Tibial nerve (tissue), 4 donors: ENCODE data around the gene ISY1. TPM values are rescaled to one million over a fixed set of nuclear protein-coding genes. Genes with fewer than 3 reads are reported as not detected.
"Not testable (repeated sequence)": the region's sequence is repeated elsewhere in the genome, so short reads cannot be mapped to it uniquely, and the experiment has no call there.

Experiments used
- DNase-seq, 2 donors: peaks; one replicate each; pipeline ENCODE4 v3.0.0-alpha.2; 2019; ENCODE audit warnings: low spot score in 2 of 2
- H3K27ac ChIP-seq, 4 donors: fragments of 200-600 bp; sonication (generic) in 3 of 4; one replicate each; pipeline ENCODE4 v1.5.1; 2017 to 2019; ENCODE audit warnings: mild to moderate bottlenecking in 1 of 4
- H3K27me3 ChIP-seq, 2 donors: fragments of 200-600 bp; sonication (generic) in 1 of 2; one replicate each; pipeline versions ENCODE4 v1.5.1 to v1.6.0; 2017 to 2019
- H3K36me3 ChIP-seq, 3 donors: fragments of 200-600 bp; sonication (generic); one replicate each; pipeline ENCODE4 v1.5.1; 2018 to 2019
- H3K4me1 ChIP-seq, 4 donors: fragments of 200-600 bp; sonication (generic) in 3 of 4; one replicate each; pipeline ENCODE4 v1.5.1; 2017 to 2019
- H3K4me3 ChIP-seq, 4 donors: fragments of 200-600 bp; sonication (generic) in 3 of 4; one replicate each; pipeline ENCODE4 v1.5.1; 2017 to 2019; ENCODE audit warnings: mild to moderate bottlenecking in 1 of 4, moderate library complexity in 1 of 4
- H3K9me3 ChIP-seq, 4 donors: fragments of 200-600 bp; sonication (generic) in 3 of 4; one replicate each; pipeline ENCODE4 v1.5.1; 2017 to 2019
- CTCF ChIP-seq, 5 experiments: fragments of 200-600 bp in 3 of 5; fragments of 450-650 bp in 2 of 5; sonication (generic) in 3 of 5; IDR thresholded peaks; one replicate each; pipeline ENCODE4 v1.5.1; 2016 to 2019; ENCODE audit warnings: antibody characterized with exemption in 5 of 5, mild to moderate bottlenecking in 3 of 5, moderate library complexity in 2 of 5
- EP300 ChIP-seq, 2 donors: sonication (generic); formaldehyde crosslinking; IDR thresholded peaks; one replicate each; pipeline ENCODE4 v1.6.1; 2017; ENCODE audit warnings: antibody characterized with exemption in 2 of 2, mild to moderate bottlenecking in 1 of 2
- POLR2A ChIP-seq, 2 donors: fragments of 450-650 bp; IDR thresholded peaks; one replicate each; pipeline ENCODE4 v1.6.1; 2017; ENCODE audit warnings: antibody characterized with exemption in 2 of 2, mild to moderate bottlenecking in 2 of 2, moderate library complexity in 2 of 2
- WGBS, 2 donors: methylation state at CpG; one replicate each; pipeline ENCODE4 v1.1.5; 2018; 5-methylcytosine and 5-hydroxymethylcytosine counted together
- total RNA-seq, 4 donors: library from RNA; depleted of rRNA; stranded (reverse); fragments of >200 nt; gene quantifications; one replicate each; pipeline ENCODE4 v1.1.0, GENCODE V29; 2016

ISY1 gene
- total RNA-seq, 4 donors from 2014 or later, result 9.8 to 20.9 (median 16.0) TPM

- TF ChIP-seq POLR2A (IDR thresholded peaks at IDR 0.05), result no peak
- TF ChIP-seq EP300 (IDR thresholded peaks at IDR 0.05), result no peak
- no peak for TF ChIP-seq CTCF (IDR thresholded peaks at IDR 0.05)
- DNase-seq, result no peak
- H3K9me3 ChIP-seq, result no peaks in the 10 kb centered on the region
- peaks cover 0 to 18% (median 6%) of the 10 kb centered on the region in 4 donors for H3K4me1 ChIP-seq
- 78 to 90% methylated on average over 8 of the region's 8 CpGs for WGBS, 2 donors
- no peaks in the 10 kb centered on the region for H3K36me3 ChIP-seq
- no peaks in the 10 kb centered on the region for H3K27me3 ChIP-seq
- H3K4me3 ChIP-seq, result no peak overlapping the region
- H3K27ac ChIP-seq, result no peak overlapping the region
Observed at GRCh38 chr3:129199366-129199765, 38.5 kb upstream of the ISY1 start.

GRCh38 chr3:129197321-129197720, 36.5 kb upstream of the ISY1 start:
- 79 to 82% methylated on average over 1 of the region's 1 CpG for WGBS, 2 donors
- peak overlapping the region in 1 of 4 donors; percentile 86 for H3K27ac ChIP-seq
- DNase-seq, result no peak

GRCh38 chr3:129196601-129197000, 35.7 kb upstream of the ISY1 start:
- Histone ChIP-seq H3K4me1 (peaks cover 0 to 18% (median 6%) of the 10 kb centered on the region in 4 donors), H3K36me3 (no peaks in the 10 kb centered on the region), H3K9me3 (no peaks in the 10 kb centered on the region), H3K27ac (peak overlapping the region in 2 of 4 donors; percentile 17 to 86), H3K27me3 (no peaks in the 10 kb centered on the region), H3K4me3 (no peak overlapping the region)
- no peak for TF ChIP-seq CTCF (IDR thresholded peaks at IDR 0.05)
- no peak for TF ChIP-seq POLR2A (IDR thresholded peaks at IDR 0.05)
- no peak for TF ChIP-seq EP300 (IDR thresholded peaks at IDR 0.05)
- WGBS, 2 donors, result 80 to 82% methylated on average over 3 of the region's 3 CpGs
- DNase-seq, result no peak

More at GRCh38 chr3:129197321-129197720, 36.5 kb upstream of the ISY1 start:
- Histone ChIP-seq H3K27me3 (no peaks in the 10 kb centered on the region), H3K36me3 (no peaks in the 10 kb centered on the region), H3K9me3 (no peaks in the 10 kb centered on the region), H3K4me3 (no peak overlapping the region), H3K4me1 (peaks cover 0 to 18% (median 6%) of the 10 kb centered on the region in 4 donors)
- TF ChIP-seq POLR2A (IDR thresholded peaks at IDR 0.05), result no peak
- TF ChIP-seq CTCF (IDR thresholded peaks at IDR 0.05), result no peak
- no peak for TF ChIP-seq EP300 (IDR thresholded peaks at IDR 0.05)

GRCh38 chr3:129195731-129196256, 34.9 kb upstream of the ISY1 start:
- DNase-seq, result peak in 1 of 2 donors; percentile 32
- H3K4me3 ChIP-seq, result no peak overlapping the region
- TF ChIP-seq POLR2A (IDR thresholded peaks at IDR 0.05), result no peak
- no peak for TF ChIP-seq EP300 (IDR thresholded peaks at IDR 0.05)
- TF ChIP-seq CTCF (IDR thresholded peaks at IDR 0.05), result no peak
- H3K4me1 ChIP-seq, result peaks cover 0 to 18% (median 6%) of the 10 kb centered on the region in 4 donors
- peak overlapping the region in 3 of 4 donors; percentile 2 to 86 (median 17) for H3K27ac ChIP-seq
- WGBS, 2 donors, result 29 to 38% methylated on average over 6 of the region's 6 CpGs
- H3K36me3 ChIP-seq, result no peaks in the 10 kb centered on the region
- no peaks in the 10 kb centered on the region for H3K9me3 ChIP-seq
- no peaks in the 10 kb centered on the region for H3K27me3 ChIP-seq

GRCh38 chr3:129189793-129190192, 28.9 kb upstream of the ISY1 start:
- not testable (repeated sequence) for H3K27ac ChIP-seq, H3K4me3 ChIP-seq, H3K36me3 ChIP-seq, H3K27me3 ChIP-seq, DNase-seq, H3K9me3 ChIP-seq
- peaks cover 0 to 18% (median 7%) of the 10 kb centered on the region in 4 donors for H3K4me1 ChIP-seq
- 96 to 97% methylated on average over 8 of the region's 8 CpGs for WGBS, 2 donors
